ENCODE measurements around the gene MPP1.
A peak's percentile ranks its signal among the peaks of the same experiment; 100 is the strongest.
"Not testable (repeated sequence)": the region's sequence is repeated elsewhere in the genome, so short reads cannot be mapped to it uniquely, and the experiment has no call there.

Gene MPP1

GRCh38 chrX:154804957-154805695 lies at the start of gene MPP1:
TSS of gene MPP1 (minus strand) at chrX:154805485. CDS start at chrX:154805373, 112 bp downstream.
- DNase-seq (ENCODE audit: low spot score) = peak; percentile 87

GRCh38 chrX:154850957-154851611 lies 45.8 kb upstream of the MPP1 start:
- DNase-seq (ENCODE audit: low spot score) = no peak

GRCh38 chrX:154840856-154841255 lies 35.6 kb upstream of the MPP1 start:
- peak; percentile 22 for DNase-seq (ENCODE audit: low spot score)

GRCh38 chrX:154836163-154836562 lies 30.9 kb upstream of the MPP1 start:
- DNase-seq (ENCODE audit: low spot score) = no peak

- no peak for DNase-seq (ENCODE audit: low spot score)
These were observed 29.3 kb upstream of the MPP1 start, which contains the start of gene SMIM9 for GRCh38 chrX:154834562-154834961. TSS of gene SMIM9 (minus strand) at chrX:154834662. CDS start at chrX:154830856, 3,806 bp downstream.

GRCh38 chrX:154833746-154834274 lies 28.5 kb upstream of the MPP1 start:
- DNase-seq (ENCODE audit: low spot score) = no peak

- DNase-seq (ENCODE audit: low spot score) = no peak
These were observed 24.7 kb upstream of the MPP1 start for GRCh38 chrX:154829926-154830442.

- no peak for DNase-seq (ENCODE audit: low spot score)
These were observed 23.8 kb upstream of the MPP1 start for GRCh38 chrX:154829134-154829533.

GRCh38 chrX:154828016-154828408 lies 22.7 kb upstream of the MPP1 start:
- DNase-seq (ENCODE audit: low spot score) = no peak

- DNase-seq (ENCODE audit: low spot score) = no peak
These were observed 22.1 kb upstream of the MPP1 start for GRCh38 chrX:154827194-154828015.

GRCh38 chrX:154825586-154825985 lies 20.3 kb upstream of the MPP1 start:
- not testable (repeated sequence) for DNase-seq (ENCODE audit: low spot score)

GRCh38 chrX:154824638-154825037 lies 19.4 kb upstream of the MPP1 start:
- DNase-seq (ENCODE audit: low spot score) = no peak

- no peak for DNase-seq (ENCODE audit: low spot score)
These were observed 16.7 kb upstream of the MPP1 start for GRCh38 chrX:154822029-154822428.

- no peak for DNase-seq (ENCODE audit: low spot score)
These were observed 16.2 kb upstream of the MPP1 start for GRCh38 chrX:154821523-154821922.

- DNase-seq (ENCODE audit: low spot score) = no peak
These were observed 14.6 kb upstream of the MPP1 start for GRCh38 chrX:154819771-154820341.

GRCh38 chrX:154818916-154819770 lies 13.9 kb upstream of the MPP1 start:
- DNase-seq (ENCODE audit: low spot score) = no peak

- not testable (repeated sequence) for DNase-seq (ENCODE audit: low spot score)
These were observed 11.8 kb upstream of the MPP1 start for GRCh38 chrX:154817048-154817618.

GRCh38 chrX:154816326-154816898 lies 11.1 kb upstream of the MPP1 start:
- DNase-seq (ENCODE audit: low spot score) = not testable (repeated sequence)

GRCh38 chrX:154815274-154815818 lies 10.1 kb upstream of the MPP1 start:
- DNase-seq (ENCODE audit: low spot score) = no peak

- no peak for DNase-seq (ENCODE audit: low spot score)
These were observed 8.5 kb upstream of the MPP1 start for GRCh38 chrX:154813801-154814200.

Data from iPS-NIHi11 (cell line).